Hepatocyte (in vitro differentiated cells): Measurements from ENCODE around the gene TMEM81. TPM values are rescaled to one million over a fixed set of nuclear protein-coding genes. Genes with fewer than 3 reads are reported as not detected.

Source experiments
- DNase-seq: peaks from one replicate; pipeline ENCODE4 v3.0.0-alpha.2; 2016; ENCODE audit warnings: low spot score
- H2AFZ ChIP-seq: fragments of 200-600 bp; sonication (generic); 2 replicates; pipeline ENCODE4 v1.6.0; 2016; ENCODE audit warnings: antibody characterized with exemption, mild to moderate bottlenecking
- H3K27ac ChIP-seq: fragments of 200-600 bp; sonication (generic); 2 replicates; pipeline ENCODE4 v1.5.1; 2016; ENCODE audit warnings: mild to moderate bottlenecking
- H3K27me3 ChIP-seq: fragments of 200-600 bp; sonication (generic); 2 replicates; pipeline ENCODE4 v1.6.1; 2016
- H3K36me3 ChIP-seq: fragments of 200-600 bp; sonication (generic); replicated peaks from 2 replicates; pipeline ENCODE4 v1.5.1; 2016; ENCODE audit warnings: low read depth; ENCODE audit not compliant: insufficient read depth
- H3K4me1 ChIP-seq: fragments of 200-600 bp; sonication (generic); 2 replicates; pipeline ENCODE4 v1.5.1; 2016; ENCODE audit warnings: mild to moderate bottlenecking, moderate library complexity; ENCODE audit not compliant: insufficient read depth
- H3K4me2 ChIP-seq: fragments of 200-600 bp; sonication (generic); 2 replicates; pipeline ENCODE4 v1.6.0; 2016
- H3K4me3 ChIP-seq: fragments of 200-600 bp; sonication (generic); 2 replicates; pipeline ENCODE4 v1.5.1; 2016; ENCODE audit warnings: mild to moderate bottlenecking
- H3K79me2 ChIP-seq: fragments of 200-600 bp; sonication (generic); 2 replicates; pipeline ENCODE4 v1.6.0; 2017; ENCODE audit warnings: mild to moderate bottlenecking
- H3K9me2 ChIP-seq: fragments of 200-600 bp; sonication (generic); replicated peaks from 2 replicates; pipeline ENCODE4 v1.6.0; 2017; ENCODE audit warnings: mild to moderate bottlenecking; ENCODE audit not compliant: insufficient read depth
- H3K9me3 ChIP-seq: fragments of 200-600 bp; sonication (generic); 2 replicates; pipeline ENCODE4 v1.5.1; 2016; ENCODE audit warnings: low read depth, mild to moderate bottlenecking
- H4K20me1 ChIP-seq: fragments of 200-600 bp; sonication (generic); 2 replicates; pipeline ENCODE4 v1.6.0; 2016; ENCODE audit warnings: mild to moderate bottlenecking; ENCODE audit not compliant: insufficient read depth, poor library complexity, severe bottlenecking
- CTCF ChIP-seq: fragments of 200-600 bp; sonication (generic); IDR thresholded peaks from 2 replicates; pipeline ENCODE4 v1.5.1; 2016; ENCODE audit warnings: antibody characterized with exemption, mild to moderate bottlenecking; ENCODE audit not compliant: poor library complexity
- EZH2 ChIP-seq: fragments of 200-600 bp; sonication (generic); IDR thresholded peaks from 2 replicates; pipeline ENCODE4 v1.6.1; 2016; ENCODE audit warnings: antibody characterized with exemption, mild to moderate bottlenecking, borderline replicate concordance
- EZH2phosphoT487 ChIP-seq: fragments of 200-600 bp; sonication (generic); IDR thresholded peaks from one replicate; pipeline ENCODE4 v1.6.1; 2018; ENCODE audit warnings: antibody characterized with exemption, mild to moderate bottlenecking, low read depth, moderate library complexity; ENCODE audit not compliant: unreplicated experiment, severe bottlenecking
- WGBS: methylation state at CpG from one replicate; pipeline ENCODE4 v1.1.6; 2016; ENCODE audit warnings: low lambda C conversion rate; ENCODE audit errors: missing lambda C conversion rate; 5-methylcytosine and 5-hydroxymethylcytosine counted together
- polyA plus RNA-seq: library from polyadenylated mRNA; unstranded; fragments of >200 nt; fragmentation: Nextera tagmentation; extraction: Ambion mirVana; gene quantifications from 2 replicates; pipeline ENCODE4 v1.2.1, GENCODE V29; 2016
- total RNA-seq: library from RNA; depleted of rRNA; stranded (reverse); fragments of >200 nt; gene quantifications from 2 replicates; pipeline ENCODE4 v1.2.3, GENCODE V29; 2014

The TMEM81 gene
- total and polyA plus RNA-seq, 2 experiments from 2014 or later: 2.2 TPM; not detected in 1

GRCh38 chr1:205121660-205122488 is 37.6 kb upstream of the TMEM81 start, which contains the start of gene RBBP5:
RBBP5 (minus strand) TSS chr1:205121978; CDS start chr1:205121873, 105 bp downstream.
- Histone ChIP-seq H3K79me2 (peaks cover 40% of the 10 kb centered on the region), H2AFZ (peak within 1 kb of the TSS; percentile 80), H3K9me2 (no peaks in the 10 kb centered on the region), H3K36me3 (no peaks in the 10 kb centered on the region), H3K4me3 (peak within 1 kb of the TSS; percentile 40), H3K27ac (peak within 1 kb of the TSS; percentile 87), H4K20me1 (no peaks in the 10 kb centered on the region), H3K4me2 (peak within 1 kb of the TSS; percentile 94), H3K27me3 (no peaks in the 10 kb centered on the region), H3K9me3 (no peaks in the 10 kb centered on the region), H3K4me1 (peaks cover 15% of the 10 kb centered on the region)
- DNase-seq: peak; percentile 96
- TF ChIP-seq CTCF (peak; percentile 79), EZH2 (no peak)
- 1% methylated on average over 46 of the region's 46 CpGs for WGBS

GRCh38 chr1:205118752-205119151 is 34.5 kb upstream of the TMEM81 start:
- H2AFZ ChIP-seq: no peak overlapping the region
- no peaks in the 10 kb centered on the region for H3K9me2 ChIP-seq
- H3K4me2 ChIP-seq: no peak overlapping the region
- DNase-seq: no peak
- H3K4me1 ChIP-seq: peaks cover 15% of the 10 kb centered on the region
- no peaks in the 10 kb centered on the region for H3K9me3 ChIP-seq
- H3K27ac ChIP-seq: no peak overlapping the region
- no peaks in the 10 kb centered on the region for H3K36me3 ChIP-seq
- no peak overlapping the region for H3K4me3 ChIP-seq
- peaks cover 56% of the 10 kb centered on the region for H3K79me2 ChIP-seq
- no peaks in the 10 kb centered on the region for H4K20me1 ChIP-seq
- H3K27me3 ChIP-seq: no peaks in the 10 kb centered on the region
- TF ChIP-seq EZH2 (no peak), CTCF (no peak), EZH2phosphoT487 (no peak)
- WGBS: 96% methylated on average over 2 of the region's 2 CpGs

- H3K79me2 ChIP-seq: peaks cover 12% of the 10 kb centered on the region
- H3K27ac ChIP-seq: no peak overlapping the region
- H3K9me3 ChIP-seq: no peaks in the 10 kb centered on the region
- H3K4me1 ChIP-seq: no peaks in the 10 kb centered on the region
- no peak overlapping the region for H3K4me3 ChIP-seq
- no peak overlapping the region for H3K4me2 ChIP-seq
- H2AFZ ChIP-seq: no peak overlapping the region
- no peaks in the 10 kb centered on the region for H3K9me2 ChIP-seq
- H3K36me3 ChIP-seq: no peaks in the 10 kb centered on the region
- no peaks in the 10 kb centered on the region for H4K20me1 ChIP-seq
- TF ChIP-seq EZH2 (no peak), CTCF (no peak), EZH2phosphoT487 (no peak)
- DNase-seq: no peak
- H3K27me3 ChIP-seq: no peaks in the 10 kb centered on the region
These were observed 27.1 kb upstream of the TMEM81 start for GRCh38 chr1:205111354-205111753.
